Heart left ventricle (tissue), 16 donors: ENCODE results near the gene SNRPD1. TPM values are rescaled to one million over a fixed set of nuclear protein-coding genes. Genes with fewer than 3 reads are reported as not detected.
"Not testable (repeated sequence)": the region's sequence is repeated elsewhere in the genome, so short reads cannot be mapped to it uniquely, and the experiment has no call there.

Experiments
- ATAC-seq, 4 donors: fragments of 200-7000 bp; cut with Tn5 transposase; one replicate each; pipeline ENCODE4 v1.9.1; 2020 to 2022; ENCODE audit warnings: moderate library complexity in 4 of 4, mild to moderate bottlenecking in 3 of 4, moderate number of reproducible peaks in 1 of 4
- DNase-seq, 5 donors: peaks; one replicate each; pipeline ENCODE4 v3.0.0-alpha.2; 2020
- H3K27ac ChIP-seq, 12 donors: fragments of 200-600 bp; sonication (generic) in 4 of 12; one replicate each; pipeline versions ENCODE4 v1.5.0 to v1.8.0; 2016 to 2022; ENCODE audit warnings: mild to moderate bottlenecking in 2 of 12
- H3K27me3 ChIP-seq, 9 donors: fragments of 200-600 bp; sonication (generic) in 2 of 9; one replicate each; pipeline versions ENCODE4 v1.5.1 to v1.8.0; 2016 to 2022; ENCODE audit warnings: mild to moderate bottlenecking in 3 of 9
- H3K36me3 ChIP-seq, 9 donors: fragments of 200-600 bp; sonication (generic) in 2 of 9; one replicate each; pipeline versions ENCODE4 v1.5.0 to v1.8.0; 2018 to 2022; ENCODE audit warnings: mild to moderate bottlenecking in 2 of 9
- H3K4me1 ChIP-seq, 12 donors: fragments of 200-600 bp; sonication (generic) in 4 of 12; one replicate each; pipeline versions ENCODE4 v1.5.0 to v1.8.0; 2016 to 2022; ENCODE audit warnings: mild to moderate bottlenecking in 3 of 12
- H3K4me3 ChIP-seq, 12 donors: fragments of 200-600 bp; sonication (generic) in 4 of 12; one replicate each; pipeline versions ENCODE4 v1.5.0 to v1.8.0; 2017 to 2022; ENCODE audit warnings: mild to moderate bottlenecking in 9 of 12, moderate library complexity in 4 of 12
- H3K9me3 ChIP-seq, 12 donors: fragments of 200-600 bp; sonication (generic) in 4 of 12; one replicate each; pipeline versions ENCODE4 v1.5.0 to v1.8.0; 2016 to 2022; ENCODE audit warnings: mild to moderate bottlenecking in 1 of 12
- POLR2A ChIP-seq, 2 donors: fragments of 450-650 bp; IDR thresholded peaks; one replicate each; pipeline ENCODE4 v1.6.1; 2017; ENCODE audit warnings: antibody characterized with exemption in 2 of 2, mild to moderate bottlenecking in 2 of 2, moderate library complexity in 2 of 2
- WGBS, 4 donors: extraction: QIAGEN DNeasy Blood & Tissue Kit in 2 of 4; methylation state at CpG; one replicate each; pipeline versions ENCODE4 v1.1.5 to v1.1.7; 2013 to 2018; 5-methylcytosine and 5-hydroxymethylcytosine counted together
- intact Hi-C, 10 donors: fragments of 100-400 bp; cut with DNase I; formaldehyde crosslinking; loops; one replicate each; pipeline versions ENCODE4 v1.11.1 to v1.14.2; 2022
- polyA plus RNA-seq, 2 donors: library from polyadenylated mRNA; stranded (reverse); fragments of 200-250 nt; gene quantifications; one replicate each; pipeline ENCODE4 v1.2.3, GENCODE V29; 2013
- total RNA-seq, 9 donors: library from RNA; depleted of rRNA in 2 of 9; stranded (reverse); fragments of >200 nt in 2 of 9; fragmentation: NEBNext Ultra II Directional in 3 of 9; extraction: Animal tissue kit (Norgen Biotek cat#: 25700) in 3 of 9; gene quantifications; one replicate each; pipeline versions ENCODE4 v1.1.0 to v1.2.4, GENCODE V29; 2016 to 2023
- TF ChIP-seq, protein P1 (sequence below), 12 donors: fragments of 200-600 bp; sonication (generic) in 4 of 12; IDR thresholded peaks; one replicate each; pipeline versions ENCODE4 v1.5.0 to v1.8.0; 2018 to 2022; ENCODE audit warnings: antibody characterized with exemption in 12 of 12, mild to moderate bottlenecking in 5 of 12
- donor health status: ischemic (EF 13 %, LVEDD 7.1; RV severe dilation, severe dysfunction).
- donor health status: healthy with polysubstance abuse.
- donor health status: DM: no; HTN: yes; CAD: no.
- donor health status: DM: no; HTN: no; CAD: no.
- donor health status: ischemic (EF 25% LVEDD 6.9; RV normal size, moderate dysfunction).
- donor health status: ischemic (EF 25% LVEDD 5.7; RV mildly dilated, moderate dysfunction).
- donor health status: healthy.
- donor health status: DM: yes; HTN: yes; CAD: no.
- donor health status: ischemic (EF 35%, LVEDD 5.7; RV mildly dilated, moderate dysfunction).
- donor health status: nonischemic (EF 11% LVEDD 7.7; RV severe dilation, severe dysfunction).
- donor health status: DM: yes; HTN: yes; CAD: no.
- donor health status: PGD.
- donor health status: ischemic (EF 29% LVEDD 5.4; RV normal size, mild dysfunction).
- donor health status: nonischemic (EF 23%, LVEDD 6.1; RV moderate dilation, normal function).

The SNRPD1 gene
- total and polyA plus RNA-seq, 11 donors = 2.5 to 31.0 (median 20.2) TPM

DNA sequence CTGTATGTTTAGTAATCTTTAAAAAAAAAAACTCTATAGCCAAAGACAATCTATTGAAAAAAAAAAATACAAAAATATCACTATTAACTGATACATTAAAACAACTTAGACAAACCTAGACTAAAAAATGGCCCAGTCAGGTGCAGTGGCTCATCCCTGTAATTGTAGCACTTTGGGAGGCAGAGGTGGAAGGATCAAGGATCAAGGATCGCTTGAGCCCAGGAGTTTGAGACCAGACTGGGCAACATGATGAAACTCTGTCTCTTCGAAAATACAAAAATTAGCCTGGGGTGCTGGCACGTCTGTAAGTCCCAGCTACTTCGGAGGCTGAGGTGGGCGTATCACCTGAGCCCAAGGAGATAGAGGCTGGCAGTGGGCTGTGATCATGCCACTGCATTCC lies 27.7 kb upstream of the SNRPD1 start:
- no peak overlapping the region for H3K27ac ChIP-seq
- H3K27me3 ChIP-seq = no peaks in the 10 kb centered on the region
- no peak for ATAC-seq
- no peak overlapping the region for H3K4me3 ChIP-seq
- peaks cover 0 to 42% (median 16%) of the 10 kb centered on the region in 9 donors for H3K36me3 ChIP-seq
- peaks cover 0 to 12% (median 0%) of the 10 kb centered on the region in 12 donors for H3K9me3 ChIP-seq
- no peaks in the 10 kb centered on the region for H3K4me1 ChIP-seq
- no peak for DNase-seq
- WGBS, 4 donors = 92 to 96% (median 94%) methylated on average over 5 of the region's 5 CpGs
- no peak for TF ChIP-seq POLR2A (IDR thresholded peaks at IDR 0.05)
- TF ChIP-seq, protein P1, sequence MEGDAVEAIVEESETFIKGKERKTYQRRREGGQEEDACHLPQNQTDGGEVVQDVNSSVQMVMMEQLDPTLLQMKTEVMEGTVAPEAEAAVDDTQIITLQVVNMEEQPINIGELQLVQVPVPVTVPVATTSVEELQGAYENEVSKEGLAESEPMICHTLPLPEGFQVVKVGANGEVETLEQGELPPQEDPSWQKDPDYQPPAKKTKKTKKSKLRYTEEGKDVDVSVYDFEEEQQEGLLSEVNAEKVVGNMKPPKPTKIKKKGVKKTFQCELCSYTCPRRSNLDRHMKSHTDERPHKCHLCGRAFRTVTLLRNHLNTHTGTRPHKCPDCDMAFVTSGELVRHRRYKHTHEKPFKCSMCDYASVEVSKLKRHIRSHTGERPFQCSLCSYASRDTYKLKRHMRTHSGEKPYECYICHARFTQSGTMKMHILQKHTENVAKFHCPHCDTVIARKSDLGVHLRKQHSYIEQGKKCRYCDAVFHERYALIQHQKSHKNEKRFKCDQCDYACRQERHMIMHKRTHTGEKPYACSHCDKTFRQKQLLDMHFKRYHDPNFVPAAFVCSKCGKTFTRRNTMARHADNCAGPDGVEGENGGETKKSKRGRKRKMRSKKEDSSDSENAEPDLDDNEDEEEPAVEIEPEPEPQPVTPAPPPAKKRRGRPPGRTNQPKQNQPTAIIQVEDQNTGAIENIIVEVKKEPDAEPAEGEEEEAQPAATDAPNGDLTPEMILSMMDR (IDR thresholded peaks at IDR 0.05) = no peak
- intact Hi-C loops = no loop called here

DNA sequence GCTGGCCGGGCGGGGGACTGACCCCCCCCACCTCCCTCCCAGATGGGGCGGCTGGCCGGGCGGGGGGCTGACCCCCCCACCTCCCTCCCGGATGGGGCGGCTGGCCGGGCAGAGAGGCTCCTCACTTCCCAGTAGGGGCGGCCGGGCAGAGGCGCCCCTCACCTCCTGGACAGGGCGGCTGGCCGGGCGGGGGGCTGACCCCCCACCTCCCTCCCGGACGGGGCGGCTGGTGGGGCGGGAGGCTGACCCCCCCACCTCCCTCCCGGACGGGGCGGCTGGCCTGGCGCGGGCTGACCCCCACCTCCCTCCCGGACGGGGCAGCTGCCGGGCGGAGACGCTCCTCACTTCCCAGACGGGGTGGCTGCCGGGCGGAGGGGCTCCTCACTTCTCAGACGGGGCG lies 19.8 kb upstream of the SNRPD1 start:
- DNase-seq, H3K27me3 ChIP-seq, H3K4me3 ChIP-seq, ATAC-seq, H3K27ac ChIP-seq, intact Hi-C loops, H3K36me3 ChIP-seq, H3K9me3 ChIP-seq: not testable (repeated sequence)
- 97% methylated on average over 21 to 23 of the region's 33 CpGs; no CpG with 5 or more reads in 2 of the 4 donors for WGBS, 4 donors
- peaks cover 0 to 16% (median 3%) of the 10 kb centered on the region in 12 donors for H3K4me1 ChIP-seq

DNA sequence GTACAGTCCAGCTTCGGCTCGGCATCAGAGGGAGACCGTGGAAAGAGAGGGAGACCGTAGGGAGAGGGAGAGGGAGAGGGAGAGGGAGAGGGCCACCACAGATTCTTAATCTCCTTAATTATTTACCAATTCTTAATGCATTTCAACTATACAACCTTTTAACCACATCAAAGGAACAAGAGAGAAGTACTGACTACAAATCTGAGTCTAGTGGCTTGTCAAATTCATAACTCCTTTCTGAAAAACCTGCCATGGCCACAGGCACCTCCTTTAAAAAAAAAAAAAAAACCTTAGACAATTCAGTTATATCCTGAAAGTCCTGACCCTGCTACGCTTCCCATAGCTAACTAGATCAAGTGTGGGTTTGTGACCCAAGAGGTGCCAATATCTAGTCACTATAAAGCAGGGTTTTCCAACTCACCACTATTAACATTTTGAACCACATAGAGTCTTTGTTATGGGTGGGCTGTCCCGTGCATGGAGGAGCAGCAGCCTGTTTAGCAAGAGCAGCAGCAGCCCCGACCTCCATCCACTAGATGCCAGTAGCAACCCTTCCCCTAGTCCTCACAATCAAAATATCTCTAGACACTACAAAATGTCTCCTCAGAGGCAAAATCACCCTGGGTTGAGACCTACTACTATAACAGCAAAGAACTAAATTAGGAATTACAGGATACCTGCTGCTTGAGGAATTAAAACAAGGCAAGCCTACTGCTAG lies 18.4 kb upstream of the SNRPD1 start:
- TF ChIP-seq POLR2A (IDR thresholded peaks at IDR 0.05) = no peak
- TF ChIP-seq, protein P1 (IDR thresholded peaks at IDR 0.05) = no peak
- intact Hi-C loops = no loop called here
- Histone ChIP-seq H3K4me3 (no peak overlapping the region), H3K36me3 (peaks cover 0 to 3% (median 0%) of the 10 kb centered on the region in 9 donors), H3K27me3 (no peaks in the 10 kb centered on the region), H3K4me1 (peaks cover 0 to 23% (median 6%) of the 10 kb centered on the region in 12 donors), H3K27ac (no peak overlapping the region), H3K9me3 (no peaks in the 10 kb centered on the region)
- no peak for DNase-seq
- 91 to 93% (median 93%) methylated on average over 3 to 7 of the region's 7 CpGs for WGBS, 4 donors
- no peak for ATAC-seq

DNA sequence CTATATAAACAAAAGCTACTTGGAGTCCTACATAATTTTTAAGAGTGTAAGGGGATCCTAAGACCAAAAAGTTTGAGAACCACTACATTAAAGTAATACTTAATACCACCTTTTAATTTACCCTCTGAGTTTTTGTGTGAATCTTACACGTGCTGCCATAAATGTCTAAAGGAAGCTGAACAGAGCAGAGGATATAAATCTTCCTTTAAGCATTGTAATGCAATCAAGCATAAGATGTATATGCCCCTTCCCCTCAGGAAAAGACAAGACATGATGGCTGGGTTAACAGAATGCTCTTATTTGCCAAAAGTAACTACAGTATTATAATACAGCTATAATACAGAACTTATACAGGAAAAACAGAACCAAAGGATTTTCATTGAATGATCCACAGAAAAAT lies 14.5 kb upstream of the SNRPD1 start:
- WGBS, 4 donors = 67 to 81% (median 77%) methylated on average over 1 of the region's 1 CpG
- TF ChIP-seq POLR2A (IDR thresholded peaks at IDR 0.05) = no peak
- TF ChIP-seq, protein P1 (IDR thresholded peaks at IDR 0.05) = no peak
- no peak overlapping the region for H3K27ac ChIP-seq
- no peak overlapping the region for H3K4me3 ChIP-seq
- no peaks in the 10 kb centered on the region for H3K9me3 ChIP-seq
- DNase-seq = no peak
- peaks cover 0 to 24% (median 14%) of the 10 kb centered on the region in 12 donors for H3K4me1 ChIP-seq
- no peaks in the 10 kb centered on the region for H3K27me3 ChIP-seq
- intact Hi-C loops = no loop called here
- H3K36me3 ChIP-seq = no peaks in the 10 kb centered on the region
- ATAC-seq = no peak
